ENCODE measurements around the gene COG5.
A peak's percentile ranks its signal among the peaks of the same experiment; 100 is the strongest.

The COG5 gene

DNA sequence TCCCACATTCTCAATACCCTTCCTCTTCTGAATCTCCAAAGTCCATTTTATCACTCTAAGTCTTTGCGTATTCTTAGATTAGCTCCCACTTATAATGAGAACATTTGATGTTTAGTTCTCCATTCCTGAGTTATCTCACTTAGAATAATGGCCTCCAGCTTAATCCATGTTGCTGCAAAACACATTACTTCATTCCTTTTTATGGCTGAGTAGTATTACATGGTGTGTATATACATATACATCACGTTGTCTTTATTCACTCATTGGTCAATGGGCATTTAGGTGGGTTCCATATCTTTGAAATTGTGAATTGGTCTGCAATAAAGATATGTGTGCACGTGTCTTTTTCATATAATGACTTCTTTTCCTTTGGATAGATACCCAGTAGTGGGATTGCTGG is 61.6 kb downstream of the COG5 start:
- no peak overlapping the region for H3K27ac ChIP-seq
- H3K4me2 ChIP-seq: no peak overlapping the region
- no peaks in the 10 kb centered on the region for H3K79me2 ChIP-seq (ENCODE audit: insufficient read depth, low read depth)
- H3K36me3 ChIP-seq (ENCODE audit: insufficient read depth): no peaks in the 10 kb centered on the region
- H3K27me3 ChIP-seq (ENCODE audit: insufficient read depth, low read depth): no peaks in the 10 kb centered on the region
- TF ChIP-seq, protein P1, sequence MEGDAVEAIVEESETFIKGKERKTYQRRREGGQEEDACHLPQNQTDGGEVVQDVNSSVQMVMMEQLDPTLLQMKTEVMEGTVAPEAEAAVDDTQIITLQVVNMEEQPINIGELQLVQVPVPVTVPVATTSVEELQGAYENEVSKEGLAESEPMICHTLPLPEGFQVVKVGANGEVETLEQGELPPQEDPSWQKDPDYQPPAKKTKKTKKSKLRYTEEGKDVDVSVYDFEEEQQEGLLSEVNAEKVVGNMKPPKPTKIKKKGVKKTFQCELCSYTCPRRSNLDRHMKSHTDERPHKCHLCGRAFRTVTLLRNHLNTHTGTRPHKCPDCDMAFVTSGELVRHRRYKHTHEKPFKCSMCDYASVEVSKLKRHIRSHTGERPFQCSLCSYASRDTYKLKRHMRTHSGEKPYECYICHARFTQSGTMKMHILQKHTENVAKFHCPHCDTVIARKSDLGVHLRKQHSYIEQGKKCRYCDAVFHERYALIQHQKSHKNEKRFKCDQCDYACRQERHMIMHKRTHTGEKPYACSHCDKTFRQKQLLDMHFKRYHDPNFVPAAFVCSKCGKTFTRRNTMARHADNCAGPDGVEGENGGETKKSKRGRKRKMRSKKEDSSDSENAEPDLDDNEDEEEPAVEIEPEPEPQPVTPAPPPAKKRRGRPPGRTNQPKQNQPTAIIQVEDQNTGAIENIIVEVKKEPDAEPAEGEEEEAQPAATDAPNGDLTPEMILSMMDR (conservative IDR thresholded peaks at IDR 0.05; ENCODE audit: low read depth, low read length): no peak
- H4K20me1 ChIP-seq (ENCODE audit: insufficient read depth): no peaks in the 10 kb centered on the region
- no peak overlapping the region for H3K9ac ChIP-seq
- no peak overlapping the region for H3K4me3 ChIP-seq (IDR thresholded peaks at IDR 0.05; ENCODE audit: insufficient read depth, low read depth, low read length)
- peaks cover 14% of the 10 kb centered on the region for H3K4me1 ChIP-seq (ENCODE audit: low read depth, poor library complexity, severe bottlenecking)
- H2AFZ ChIP-seq (ENCODE audit: low read depth): no peak overlapping the region

DNA sequence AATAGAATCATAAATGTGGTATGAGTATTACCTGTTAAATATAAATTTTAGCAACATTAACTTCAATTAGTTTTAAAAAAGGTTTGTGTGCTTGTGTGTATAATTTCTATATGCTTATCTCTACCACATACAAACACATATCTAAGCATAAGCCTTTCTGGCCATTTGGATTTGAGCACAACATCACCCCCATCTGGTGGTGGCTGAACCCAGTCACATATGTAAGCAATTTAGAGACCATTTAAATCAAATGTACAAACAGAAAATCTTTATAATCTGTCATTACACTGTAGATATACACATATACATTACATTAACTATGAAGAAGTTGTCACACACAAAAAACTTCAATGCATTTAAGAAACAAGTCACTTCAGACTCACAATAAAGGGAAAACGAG is 62.1 kb downstream of the COG5 start:
- Histone ChIP-seq H2AFZ (ENCODE audit: low read depth) (no peak overlapping the region), H3K27me3 (ENCODE audit: insufficient read depth, low read depth) (no peaks in the 10 kb centered on the region), H3K4me1 (ENCODE audit: low read depth, poor library complexity, severe bottlenecking) (peaks cover 8% of the 10 kb centered on the region), H3K4me3 (IDR thresholded peaks at IDR 0.05; ENCODE audit: insufficient read depth, low read depth, low read length) (no peak overlapping the region), H3K9ac (no peak overlapping the region), H3K79me2 (ENCODE audit: insufficient read depth, low read depth) (no peaks in the 10 kb centered on the region), H3K36me3 (ENCODE audit: insufficient read depth) (no peaks in the 10 kb centered on the region), H3K27ac (no peak overlapping the region), H3K4me2 (no peak overlapping the region), H4K20me1 (ENCODE audit: insufficient read depth) (no peaks in the 10 kb centered on the region)
- TF ChIP-seq, protein P1 (conservative IDR thresholded peaks at IDR 0.05; ENCODE audit: low read depth, low read length): peak; percentile 38

DNA sequence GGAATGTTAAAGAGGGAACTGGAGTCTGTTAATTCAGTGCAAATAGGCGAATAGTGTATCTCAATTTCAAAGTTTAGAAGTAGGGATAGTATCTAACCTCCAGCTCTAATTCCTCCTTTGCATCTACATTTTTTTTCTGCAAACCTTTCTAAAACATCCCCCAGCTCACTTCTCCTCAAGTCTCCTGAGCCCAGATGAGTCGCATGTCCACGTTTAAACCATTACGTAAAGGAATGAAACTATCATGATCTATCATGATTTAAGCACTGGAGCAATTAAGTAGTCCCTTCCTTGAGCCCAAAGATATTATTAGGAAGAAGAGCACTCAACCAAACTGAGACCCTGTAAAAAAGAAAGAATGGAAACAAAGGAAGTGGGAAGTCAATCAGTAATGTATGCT is 64.0 kb downstream of the COG5 start:
- Histone ChIP-seq H4K20me1 (ENCODE audit: insufficient read depth) (no peaks in the 10 kb centered on the region), H3K4me3 (IDR thresholded peaks at IDR 0.05; ENCODE audit: insufficient read depth, low read depth, low read length) (no peak overlapping the region), H3K27me3 (ENCODE audit: insufficient read depth, low read depth) (no peaks in the 10 kb centered on the region), H3K79me2 (ENCODE audit: insufficient read depth, low read depth) (no peaks in the 10 kb centered on the region; the same call in 1 of the 2 replicates), H3K27ac (no peak overlapping the region), H3K9ac (no peak overlapping the region), H2AFZ (ENCODE audit: low read depth) (no peak overlapping the region), H3K36me3 (ENCODE audit: insufficient read depth) (no peaks in the 10 kb centered on the region), H3K4me2 (no peak overlapping the region), H3K4me1 (ENCODE audit: low read depth, poor library complexity, severe bottlenecking) (no peaks in the 10 kb centered on the region)
- TF ChIP-seq, protein P1 (conservative IDR thresholded peaks at IDR 0.05; ENCODE audit: low read depth, low read length): no peak

DNA sequence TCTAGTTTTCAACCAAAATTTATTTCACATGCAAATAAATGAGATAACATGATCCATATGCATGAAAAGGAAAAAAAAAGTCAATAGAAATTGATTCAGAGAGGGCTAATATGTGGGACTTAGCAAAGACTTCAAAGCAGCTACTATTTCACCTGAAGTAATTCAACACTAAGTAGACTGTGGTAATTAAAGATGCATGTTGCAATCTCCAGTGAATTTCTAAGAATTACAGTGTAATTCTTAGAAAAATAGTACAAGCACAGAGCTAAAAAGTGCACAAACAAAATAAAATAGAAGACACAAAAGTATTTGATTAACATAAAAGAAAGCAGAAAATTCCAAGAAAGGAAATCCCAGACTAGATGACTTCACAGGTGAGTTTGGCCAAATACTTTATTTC is 68.2 kb downstream of the COG5 start:
- Histone ChIP-seq H3K36me3 (ENCODE audit: insufficient read depth) (no peaks in the 10 kb centered on the region), H3K9ac (no peak overlapping the region), H3K79me2 (ENCODE audit: insufficient read depth, low read depth) (no peaks in the 10 kb centered on the region; the same call in 1 of the 2 replicates), H2AFZ (ENCODE audit: low read depth) (no peak overlapping the region), H3K27ac (no peak overlapping the region), H4K20me1 (ENCODE audit: insufficient read depth) (no peaks in the 10 kb centered on the region), H3K4me2 (no peak overlapping the region), H3K27me3 (ENCODE audit: insufficient read depth, low read depth) (no peaks in the 10 kb centered on the region), H3K4me1 (ENCODE audit: low read depth, poor library complexity, severe bottlenecking) (no peaks in the 10 kb centered on the region), H3K4me3 (IDR thresholded peaks at IDR 0.05; ENCODE audit: insufficient read depth, low read depth, low read length) (no peak overlapping the region)
- TF ChIP-seq, protein P1 (conservative IDR thresholded peaks at IDR 0.05; ENCODE audit: low read depth, low read length): no peak

All from KMS-11 (cell line).